Glutamatergic neuron (in vitro differentiated cells): ENCODE data around the gene COL2A1. TPM values are rescaled to one million over a fixed set of nuclear protein-coding genes. Genes with fewer than 3 reads are reported as not detected.

ENCODE experiments used
- DNase-seq: peaks from one replicate; pipeline ENCODE4 v3.0.0; 2022
- H3K27ac Mint-ChIP-seq: one replicate; pipeline ENCODE4 v1.8.0; 2020; ENCODE audit warnings: mild to moderate bottlenecking, mixed read lengths, inconsistent platforms; ENCODE audit not compliant: unreplicated experiment
- H3K27me3 Mint-ChIP-seq: one replicate; pipeline ENCODE4 v1.8.0; 2020; ENCODE audit warnings: mild to moderate bottlenecking, moderate library complexity, mixed read lengths, inconsistent platforms; ENCODE audit not compliant: unreplicated experiment
- H3K36me3 Mint-ChIP-seq: one replicate; pipeline ENCODE4 v1.8.0; 2020; ENCODE audit warnings: mild to moderate bottlenecking, mixed read lengths, inconsistent platforms; ENCODE audit not compliant: unreplicated experiment
- H3K4me1 Mint-ChIP-seq: one replicate; pipeline ENCODE4 v1.8.0; 2020; ENCODE audit warnings: mild to moderate bottlenecking, low read depth, mixed read lengths, inconsistent platforms; ENCODE audit not compliant: unreplicated experiment
- H3K4me3 Mint-ChIP-seq: one replicate; pipeline ENCODE4 v1.8.0; 2020; ENCODE audit warnings: mild to moderate bottlenecking, mixed read lengths, inconsistent platforms; ENCODE audit not compliant: unreplicated experiment
- H3K9me3 Mint-ChIP-seq: one replicate; pipeline ENCODE4 v1.8.0; 2020; ENCODE audit warnings: mild to moderate bottlenecking, moderate library complexity, mixed read lengths, inconsistent platforms; ENCODE audit not compliant: unreplicated experiment
- total RNA-seq: library from RNA; stranded (reverse); fragmentation: NEBNext Ultra II Directional; extraction: Animal tissue kit (Norgen Biotek cat#: 25700); gene quantifications from one replicate; pipeline ENCODE4 v1.2.1, GENCODE V29; 2021; ENCODE audit not compliant: unreplicated experiment
- TF ChIP-seq, protein P1 (sequence below): fragments of 200-600 bp; sonication (generic); IDR thresholded peaks from one replicate; pipeline ENCODE4 v1.5.0; 2021; ENCODE audit not compliant: partially characterized antibody, unreplicated experiment

Gene COL2A1
- total RNA-seq, 1 donor from 2014 or later, result 0.34 TPM

DNA sequence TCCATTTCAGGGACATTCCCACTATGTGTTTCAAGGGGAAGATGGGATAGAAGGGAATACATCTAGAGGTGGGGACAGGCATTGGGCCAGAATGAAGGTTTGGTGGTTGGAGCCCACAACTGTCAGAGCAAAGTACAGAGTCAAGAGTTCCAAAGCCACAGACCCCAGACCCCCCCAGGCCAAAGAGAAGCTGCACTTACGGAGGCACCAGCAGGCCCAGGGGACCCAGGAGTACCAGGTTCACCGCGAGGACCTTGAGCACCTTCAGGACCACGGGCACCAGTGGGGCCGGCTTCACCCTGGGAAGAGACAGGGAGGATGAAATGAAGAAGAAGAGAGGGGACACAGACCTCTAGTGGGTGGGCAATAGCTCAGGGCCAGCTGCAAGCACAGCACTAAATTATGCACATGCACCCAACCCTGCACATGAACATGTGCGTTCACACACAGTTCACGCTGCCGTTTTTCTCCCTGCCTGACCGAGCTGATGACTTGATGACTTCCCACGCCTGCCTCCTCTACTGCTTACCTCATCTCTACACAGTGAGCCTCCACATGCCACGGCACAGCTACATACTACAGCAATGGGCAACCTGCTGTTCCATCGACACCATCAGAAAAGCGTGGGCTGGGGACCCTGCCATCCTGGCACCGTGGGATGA, 16.7 kb downstream of the COL2A1 start:
- Mint-ChIP-seq H3K27ac (no peak overlapping the region), H3K4me1 (peaks cover 27% of the 10 kb centered on the region), H3K4me3 (peak overlapping the region; percentile 20), H3K27me3 (peaks cover 14% of the 10 kb centered on the region), H3K36me3 (no peaks in the 10 kb centered on the region), H3K9me3 (peaks cover 7% of the 10 kb centered on the region)
- no peak for DNase-seq
- TF ChIP-seq, protein P1, sequence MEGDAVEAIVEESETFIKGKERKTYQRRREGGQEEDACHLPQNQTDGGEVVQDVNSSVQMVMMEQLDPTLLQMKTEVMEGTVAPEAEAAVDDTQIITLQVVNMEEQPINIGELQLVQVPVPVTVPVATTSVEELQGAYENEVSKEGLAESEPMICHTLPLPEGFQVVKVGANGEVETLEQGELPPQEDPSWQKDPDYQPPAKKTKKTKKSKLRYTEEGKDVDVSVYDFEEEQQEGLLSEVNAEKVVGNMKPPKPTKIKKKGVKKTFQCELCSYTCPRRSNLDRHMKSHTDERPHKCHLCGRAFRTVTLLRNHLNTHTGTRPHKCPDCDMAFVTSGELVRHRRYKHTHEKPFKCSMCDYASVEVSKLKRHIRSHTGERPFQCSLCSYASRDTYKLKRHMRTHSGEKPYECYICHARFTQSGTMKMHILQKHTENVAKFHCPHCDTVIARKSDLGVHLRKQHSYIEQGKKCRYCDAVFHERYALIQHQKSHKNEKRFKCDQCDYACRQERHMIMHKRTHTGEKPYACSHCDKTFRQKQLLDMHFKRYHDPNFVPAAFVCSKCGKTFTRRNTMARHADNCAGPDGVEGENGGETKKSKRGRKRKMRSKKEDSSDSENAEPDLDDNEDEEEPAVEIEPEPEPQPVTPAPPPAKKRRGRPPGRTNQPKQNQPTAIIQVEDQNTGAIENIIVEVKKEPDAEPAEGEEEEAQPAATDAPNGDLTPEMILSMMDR, result no peak

DNA sequence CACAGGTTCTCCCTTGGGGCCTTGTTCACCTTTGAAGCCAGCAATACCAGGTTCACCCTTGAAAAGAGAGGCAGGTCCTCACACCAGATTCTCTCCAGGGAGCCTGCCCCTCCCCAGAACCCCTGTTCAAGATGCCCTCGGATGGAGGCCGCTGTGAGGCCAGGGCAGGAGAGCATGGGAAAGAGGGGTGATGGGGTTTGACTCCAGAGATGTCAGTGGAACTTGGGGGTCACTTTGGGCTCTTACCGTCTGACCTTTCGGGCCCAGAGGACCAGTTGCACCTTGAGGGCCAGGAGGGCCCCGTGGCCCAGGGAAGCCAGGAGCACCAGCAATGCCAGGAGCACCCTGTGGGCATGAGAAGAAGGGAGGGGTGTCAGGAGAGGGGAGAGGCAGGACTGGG, 17.4 kb downstream of the COL2A1 start:
- TF ChIP-seq, protein P1, result no peak
- no peak for DNase-seq
- peaks cover 7% of the 10 kb centered on the region for H3K9me3 Mint-ChIP-seq
- H3K27ac Mint-ChIP-seq, result no peak overlapping the region
- H3K4me1 Mint-ChIP-seq, result peaks cover 26% of the 10 kb centered on the region
- no peaks in the 10 kb centered on the region for H3K36me3 Mint-ChIP-seq
- peaks cover 14% of the 10 kb centered on the region for H3K27me3 Mint-ChIP-seq
- peak overlapping the region; percentile 20 for H3K4me3 Mint-ChIP-seq

DNA sequence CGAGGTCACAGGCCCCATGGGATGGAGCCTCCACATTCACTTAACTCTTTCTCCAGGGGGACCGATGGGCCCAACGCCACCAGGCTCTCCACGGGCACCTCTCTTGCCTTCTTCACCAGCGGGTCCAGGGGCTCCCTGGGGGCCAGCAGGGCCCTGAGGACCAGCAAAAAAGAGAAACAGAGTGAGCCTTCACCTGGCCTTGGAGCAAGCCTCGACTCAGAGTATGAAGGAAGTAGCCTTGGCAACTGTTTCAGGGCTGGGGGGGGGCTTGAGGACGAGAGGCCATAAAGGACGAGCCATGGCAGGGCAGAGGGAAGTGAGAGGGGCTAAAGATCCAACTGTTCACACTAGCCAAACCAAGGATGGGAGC, 18.0 kb downstream of the COL2A1 start:
- H3K27me3 Mint-ChIP-seq, result peaks cover 14% of the 10 kb centered on the region
- H3K4me3 Mint-ChIP-seq, result no peak overlapping the region
- H3K27ac Mint-ChIP-seq, result no peak overlapping the region
- no peaks in the 10 kb centered on the region for H3K36me3 Mint-ChIP-seq
- TF ChIP-seq, protein P1, result no peak
- H3K9me3 Mint-ChIP-seq, result peaks cover 7% of the 10 kb centered on the region
- H3K4me1 Mint-ChIP-seq, result peaks cover 22% of the 10 kb centered on the region
- no peak for DNase-seq

DNA sequence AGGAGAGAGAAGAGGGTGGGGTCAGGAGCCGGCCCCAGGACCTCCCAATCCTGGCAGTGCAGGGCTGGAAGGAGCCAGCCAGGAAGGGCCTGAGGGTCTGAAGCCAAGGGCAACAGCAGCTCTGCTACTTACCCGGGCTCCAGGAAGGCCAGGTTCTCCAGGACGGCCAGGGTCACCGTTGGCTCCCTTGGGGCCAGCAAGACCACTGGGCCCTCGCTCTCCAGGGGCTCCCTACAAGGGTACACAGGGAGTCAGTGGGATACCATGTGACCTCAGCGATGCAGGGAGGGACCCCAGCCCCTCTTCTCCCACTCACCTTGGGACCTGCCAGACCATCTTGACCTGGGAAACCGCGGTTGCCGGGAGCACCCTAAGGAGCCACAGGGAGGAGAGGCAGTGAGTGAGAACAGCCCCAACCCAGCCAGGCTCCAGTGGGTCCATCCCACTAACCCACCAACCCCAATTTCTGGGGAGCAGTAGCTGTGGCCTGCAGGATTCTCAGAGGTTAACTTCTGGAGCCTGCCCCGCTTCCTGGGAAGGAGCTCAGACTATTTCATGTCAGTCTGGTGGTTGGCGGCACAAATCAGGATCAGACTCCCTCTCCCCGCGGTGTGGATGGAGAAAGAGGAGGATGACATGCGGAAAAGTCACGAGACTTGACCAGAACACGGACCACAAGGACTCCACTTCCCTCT, 18.5 kb downstream of the COL2A1 start:
- H3K36me3 Mint-ChIP-seq, result no peaks in the 10 kb centered on the region
- TF ChIP-seq, protein P1, result no peak
- peaks cover 7% of the 10 kb centered on the region for H3K9me3 Mint-ChIP-seq
- DNase-seq, result no peak
- H3K4me1 Mint-ChIP-seq, result peaks cover 16% of the 10 kb centered on the region
- H3K27me3 Mint-ChIP-seq, result peaks cover 13% of the 10 kb centered on the region
- H3K4me3 Mint-ChIP-seq, result no peak overlapping the region
- H3K27ac Mint-ChIP-seq, result no peak overlapping the region

DNA sequence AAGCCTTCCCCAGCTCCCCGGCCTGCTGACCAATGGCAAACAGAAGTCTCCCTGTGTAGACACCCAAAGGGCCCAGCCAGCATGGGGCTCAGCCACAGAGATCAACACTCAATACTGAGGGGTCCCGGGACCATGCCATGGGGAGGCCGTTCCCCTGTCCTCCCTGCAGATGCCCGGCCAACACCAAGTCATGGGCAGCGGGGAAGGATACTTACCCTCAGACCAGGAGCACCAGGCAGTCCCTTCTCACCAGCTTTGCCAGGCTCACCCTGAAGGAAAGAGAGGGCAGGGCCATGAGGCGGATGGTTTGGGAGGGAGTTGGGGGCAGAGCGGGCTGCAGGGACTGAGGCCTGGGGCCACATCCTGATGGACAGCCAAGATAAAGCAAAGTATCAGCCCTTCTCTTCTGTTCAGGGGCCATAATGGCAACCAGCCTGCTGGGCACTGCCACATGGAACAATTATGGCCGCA, 19.9 kb downstream of the COL2A1 start:
- peaks cover 16% of the 10 kb centered on the region for H3K27me3 Mint-ChIP-seq
- peaks cover 12% of the 10 kb centered on the region for H3K4me1 Mint-ChIP-seq
- H3K4me3 Mint-ChIP-seq, result no peak overlapping the region
- TF ChIP-seq, protein P1, result no peak
- no peak for DNase-seq
- peaks cover 10% of the 10 kb centered on the region for H3K9me3 Mint-ChIP-seq
- no peak overlapping the region for H3K27ac Mint-ChIP-seq
- H3K36me3 Mint-ChIP-seq, result no peaks in the 10 kb centered on the region
